MG63 (cell line): ENCODE measurements around the gene TFAP2C. TPM values are rescaled to one million over a fixed set of nuclear protein-coding genes. Genes with fewer than 3 reads are reported as not detected.
"Not testable (repeated sequence)": the region's sequence is repeated elsewhere in the genome, so short reads cannot be mapped to it uniquely, and the experiment has no call there.

Experiments used
- DNase-seq: peaks from one replicate; pipeline ENCODE4 v3.0.0-alpha.2; 2020
- H3K27me3 ChIP-seq: fragments of 250-450 bp; sonication (Bioruptor Pico); 2 replicates; pipeline ENCODE4 v1.5.1; 2020; ENCODE audit warnings: mild to moderate bottlenecking, moderate library complexity
- H3K36me3 ChIP-seq: fragments of 250-450 bp; sonication (Bioruptor Pico); 2 replicates; pipeline ENCODE4 v1.5.1; 2020; ENCODE audit warnings: mild to moderate bottlenecking, moderate library complexity
- H3K4me3 ChIP-seq: fragments of 250-450 bp; sonication (Bioruptor Pico); 2 replicates; pipeline ENCODE4 v1.5.1; 2020; ENCODE audit warnings: mild to moderate bottlenecking, moderate library complexity
- H3K9me3 ChIP-seq: fragments of 250-450 bp; sonication (Bioruptor Pico); 2 replicates; pipeline ENCODE4 v1.5.1; 2020; ENCODE audit warnings: mild to moderate bottlenecking, moderate library complexity
- total RNA-seq: library from RNA; depleted of rRNA; stranded (reverse); fragments of >200 nt; shearing (Covaris generic); gene quantifications from 2 replicates; pipeline ENCODE4 v1.2.3, GENCODE V29; 2014; ENCODE audit warnings: low replicate concordance

The TFAP2C gene
- total RNA-seq, 1 experiment from 2014 or later = 1.6 TPM

GRCh38 chr20:56630086-56630493 is 984 bp downstream of the TFAP2C start:
- Histone ChIP-seq H3K9me3 (no peaks in the 10 kb centered on the region), H3K36me3 (no peaks in the 10 kb centered on the region), H3K4me3 (peak overlapping the region; percentile 60), H3K27me3 (peaks cover 3% of the 10 kb centered on the region; the same call in 1 of the 2 replicates)
- peak; percentile 82 for DNase-seq

- DNase-seq = peak; percentile 33
- H3K36me3 ChIP-seq = no peaks in the 10 kb centered on the region
- no peaks in the 10 kb centered on the region for H3K9me3 ChIP-seq
- H3K4me3 ChIP-seq = peak overlapping the region; percentile 60
- H3K27me3 ChIP-seq = peaks cover 3% of the 10 kb centered on the region; the same call in 1 of the 2 replicates
Measured at GRCh38 chr20:56630506-56631317, 1.6 kb downstream of the TFAP2C start.

- DNase-seq = no peak
- Histone ChIP-seq H3K36me3 (no peaks in the 10 kb centered on the region), H3K27me3 (peaks cover 3% of the 10 kb centered on the region; the same call in 1 of the 2 replicates), H3K9me3 (no peaks in the 10 kb centered on the region), H3K4me3 (no peak overlapping the region)
Measured at GRCh38 chr20:56631318-56631989, 2.3 kb downstream of the TFAP2C start.

GRCh38 chr20:56631990-56632327 is 2.9 kb downstream of the TFAP2C start:
- peaks cover 3% of the 10 kb centered on the region; the same call in 1 of the 2 replicates for H3K27me3 ChIP-seq
- no peak overlapping the region for H3K4me3 ChIP-seq
- DNase-seq = no peak

GRCh38 chr20:56634307-56634706 is 5.2 kb downstream of the TFAP2C start:
- no peak for DNase-seq
- H3K27me3 ChIP-seq = no peaks in the 10 kb centered on the region

More at GRCh38 chr20:56631990-56632327, 2.9 kb downstream of the TFAP2C start:
- no peaks in the 10 kb centered on the region for H3K9me3 ChIP-seq
- H3K36me3 ChIP-seq = no peaks in the 10 kb centered on the region

GRCh38 chr20:56634735-56635385 is 5.8 kb downstream of the TFAP2C start:
- no peak for DNase-seq
- H3K9me3 ChIP-seq = no peaks in the 10 kb centered on the region
- H3K27me3 ChIP-seq = no peaks in the 10 kb centered on the region
- peaks cover 8% of the 10 kb centered on the region; the same call in 1 of the 2 replicates for H3K36me3 ChIP-seq
- H3K4me3 ChIP-seq = no peak overlapping the region

More at GRCh38 chr20:56634307-56634706, 5.2 kb downstream of the TFAP2C start:
- Histone ChIP-seq H3K9me3 (no peaks in the 10 kb centered on the region), H3K4me3 (no peak overlapping the region), H3K36me3 (peaks cover 8% of the 10 kb centered on the region; the same call in 1 of the 2 replicates)

- peak; percentile 11 for DNase-seq
- Histone ChIP-seq H3K27me3 (no peaks in the 10 kb centered on the region), H3K4me3 (no peak overlapping the region), H3K9me3 (no peaks in the 10 kb centered on the region), H3K36me3 (peaks cover 11% of the 10 kb centered on the region; the same call in 1 of the 2 replicates)
Measured at GRCh38 chr20:56636716-56637115, 7.6 kb downstream of the TFAP2C start.

- Histone ChIP-seq H3K27me3 (no peaks in the 10 kb centered on the region), H3K9me3 (no peaks in the 10 kb centered on the region), H3K36me3 (peaks cover 11% of the 10 kb centered on the region; the same call in 1 of the 2 replicates), H3K4me3 (no peak overlapping the region)
- no peak for DNase-seq
Measured at GRCh38 chr20:56637576-56637975, 8.5 kb downstream of the TFAP2C start.

- no peak for DNase-seq
- H3K9me3 ChIP-seq = no peaks in the 10 kb centered on the region
- no peak overlapping the region for H3K4me3 ChIP-seq
- no peaks in the 10 kb centered on the region for H3K27me3 ChIP-seq
- H3K36me3 ChIP-seq = no peaks in the 10 kb centered on the region; the same call in 1 of the 2 replicates
Measured at GRCh38 chr20:56646599-56646998, 17.5 kb downstream of the TFAP2C start.

- no peaks in the 10 kb centered on the region for H3K36me3 ChIP-seq
- no peaks in the 10 kb centered on the region for H3K27me3 ChIP-seq
- no peaks in the 10 kb centered on the region for H3K9me3 ChIP-seq
- H3K4me3 ChIP-seq = no peak overlapping the region
- peak; percentile 21 for DNase-seq
Measured at GRCh38 chr20:56653211-56653610, 24.1 kb downstream of the TFAP2C start.

GRCh38 chr20:56656632-56657031 is 27.5 kb downstream of the TFAP2C start:
- no peaks in the 10 kb centered on the region for H3K9me3 ChIP-seq
- H3K27me3 ChIP-seq = no peaks in the 10 kb centered on the region
- no peak overlapping the region for H3K4me3 ChIP-seq
- no peak for DNase-seq
- H3K36me3 ChIP-seq = no peaks in the 10 kb centered on the region

- no peak for DNase-seq
- Histone ChIP-seq H3K27me3 (no peaks in the 10 kb centered on the region), H3K4me3 (no peak overlapping the region), H3K9me3 (no peaks in the 10 kb centered on the region), H3K36me3 (no peaks in the 10 kb centered on the region)
Measured at GRCh38 chr20:56657879-56658278, 28.8 kb downstream of the TFAP2C start.

- H3K36me3 ChIP-seq, H3K27me3 ChIP-seq, DNase-seq, H3K4me3 ChIP-seq, H3K9me3 ChIP-seq: not testable (repeated sequence)
Measured at GRCh38 chr20:56658341-56658947, 29.3 kb downstream of the TFAP2C start.

GRCh38 chr20:56663660-56664059 is 34.6 kb downstream of the TFAP2C start:
- H3K9me3 ChIP-seq = no peaks in the 10 kb centered on the region

GRCh38 chr20:56664796-56665195 is 35.7 kb downstream of the TFAP2C start:
- DNase-seq = no peak
- no peaks in the 10 kb centered on the region for H3K36me3 ChIP-seq
- H3K27me3 ChIP-seq = no peaks in the 10 kb centered on the region
- H3K9me3 ChIP-seq = no peaks in the 10 kb centered on the region
- no peak overlapping the region for H3K4me3 ChIP-seq

More at GRCh38 chr20:56663660-56664059, 34.6 kb downstream of the TFAP2C start:
- H3K36me3 ChIP-seq = no peaks in the 10 kb centered on the region
- no peaks in the 10 kb centered on the region for H3K27me3 ChIP-seq
- no peak overlapping the region for H3K4me3 ChIP-seq
- DNase-seq = no peak

- Histone ChIP-seq H3K4me3 (no peak overlapping the region), H3K9me3 (no peaks in the 10 kb centered on the region), H3K27me3 (no peaks in the 10 kb centered on the region), H3K36me3 (no peaks in the 10 kb centered on the region)
- no peak for DNase-seq
Measured at GRCh38 chr20:56665806-56666205, 36.7 kb downstream of the TFAP2C start.

- no peaks in the 10 kb centered on the region for H3K27me3 ChIP-seq
- no peak for DNase-seq
- H3K36me3 ChIP-seq = no peaks in the 10 kb centered on the region
- H3K9me3 ChIP-seq = no peaks in the 10 kb centered on the region
- H3K4me3 ChIP-seq = no peak overlapping the region
Measured at GRCh38 chr20:56673450-56673849, 44.3 kb downstream of the TFAP2C start.
